ENCODE results near the gene OR13J1. TPM values are rescaled to one million over a fixed set of nuclear protein-coding genes. Genes with fewer than 3 reads are reported as not detected.
"Not testable (repeated sequence)": the region's sequence is repeated elsewhere in the genome, so short reads cannot be mapped to it uniquely, and the experiment has no call there.

Gene OR13J1
- total RNA-seq, 1 experiment from 2014 or later, result not detected

- H3K9me3 ChIP-seq, result no peaks in the 10 kb centered on the region
- H3K27me3 ChIP-seq, result no peaks in the 10 kb centered on the region
- H3K4me3 ChIP-seq, result peak overlapping the region; percentile 56
- peak; percentile 88 for DNase-seq
- peaks cover 47% of the 10 kb centered on the region for H3K36me3 ChIP-seq
Measured at GRCh38 chr9:35906923-35907699, 36.9 kb upstream of the OR13J1 start.

- DNase-seq, result peak; percentile 100
- H3K27me3 ChIP-seq, result no peaks in the 10 kb centered on the region
- H3K9me3 ChIP-seq, result no peaks in the 10 kb centered on the region
- H3K4me3 ChIP-seq, result peak within 1 kb of the TSS; percentile 56
- H3K36me3 ChIP-seq, result peaks cover 37% of the 10 kb centered on the region
Measured at GRCh38 chr9:35905912-35906679, 35.9 kb upstream of the OR13J1 start, which contains the start of gene HRCT1. Gene HRCT1 (plus strand): TSS chr9:35906202. CDS start chr9:35906288, 86 bp downstream.

- H3K36me3 ChIP-seq, result peaks cover 28% of the 10 kb centered on the region
- peak overlapping the region; percentile 56 for H3K4me3 ChIP-seq
- no peaks in the 10 kb centered on the region for H3K9me3 ChIP-seq
- no peaks in the 10 kb centered on the region for H3K27me3 ChIP-seq
- peak; percentile 87 for DNase-seq
Measured at GRCh38 chr9:35905051-35905781, 35.0 kb upstream of the OR13J1 start.

- peaks cover 20% of the 10 kb centered on the region for H3K36me3 ChIP-seq
- DNase-seq, result no peak
- H3K4me3 ChIP-seq, result no peak overlapping the region
- H3K27me3 ChIP-seq, result no peaks in the 10 kb centered on the region
- H3K9me3 ChIP-seq, result no peaks in the 10 kb centered on the region
Measured at GRCh38 chr9:35904338-35904737, 34.1 kb upstream of the OR13J1 start.

- DNase-seq, result peak; percentile 31
- H3K4me3 ChIP-seq, result no peak overlapping the region
- no peaks in the 10 kb centered on the region for H3K9me3 ChIP-seq
- no peaks in the 10 kb centered on the region for H3K27me3 ChIP-seq
- H3K36me3 ChIP-seq, result peaks cover 7% of the 10 kb centered on the region; the same call in 1 of the 2 replicates
Measured at GRCh38 chr9:35903049-35903448, 32.8 kb upstream of the OR13J1 start.

- H3K9me3 ChIP-seq, result no peaks in the 10 kb centered on the region
- no peak overlapping the region for H3K4me3 ChIP-seq
- no peak for DNase-seq
- H3K36me3 ChIP-seq, result no peaks in the 10 kb centered on the region
- H3K27me3 ChIP-seq, result no peaks in the 10 kb centered on the region
Measured at GRCh38 chr9:35899021-35899420, 28.8 kb upstream of the OR13J1 start.

- no peak for DNase-seq
- Histone ChIP-seq H3K9me3 (no peaks in the 10 kb centered on the region), H3K4me3 (no peak overlapping the region), H3K27me3 (no peaks in the 10 kb centered on the region), H3K36me3 (no peaks in the 10 kb centered on the region)
Measured at GRCh38 chr9:35898337-35898736, 28.1 kb upstream of the OR13J1 start.

- not testable (repeated sequence) for H3K4me3 ChIP-seq, DNase-seq, H3K27me3 ChIP-seq, H3K36me3 ChIP-seq, H3K9me3 ChIP-seq
Measured at GRCh38 chr9:35897376-35898099, 27.3 kb upstream of the OR13J1 start.

- Histone ChIP-seq H3K27me3 (no peaks in the 10 kb centered on the region), H3K36me3 (no peaks in the 10 kb centered on the region), H3K4me3 (no peak overlapping the region), H3K9me3 (no peaks in the 10 kb centered on the region)
- DNase-seq, result no peak
Measured at GRCh38 chr9:35896570-35896969, 26.4 kb upstream of the OR13J1 start.

GRCh38 chr9:35892051-35892450 is 21.9 kb upstream of the OR13J1 start:
- no peaks in the 10 kb centered on the region for H3K27me3 ChIP-seq
- no peak overlapping the region for H3K4me3 ChIP-seq
- no peak for DNase-seq
- no peaks in the 10 kb centered on the region for H3K9me3 ChIP-seq
- no peaks in the 10 kb centered on the region for H3K36me3 ChIP-seq

GRCh38 chr9:35891646-35892045 is 21.4 kb upstream of the OR13J1 start:
- H3K36me3 ChIP-seq, result no peaks in the 10 kb centered on the region
- H3K9me3 ChIP-seq, result no peaks in the 10 kb centered on the region
- H3K27me3 ChIP-seq, result no peaks in the 10 kb centered on the region
- DNase-seq, result no peak
- H3K4me3 ChIP-seq, result no peak overlapping the region

- not testable (repeated sequence) for H3K4me3 ChIP-seq, H3K27me3 ChIP-seq, H3K36me3 ChIP-seq, DNase-seq, H3K9me3 ChIP-seq
Measured at GRCh38 chr9:35884908-35885307, 14.7 kb upstream of the OR13J1 start.

GRCh38 chr9:35882996-35883395 is 12.8 kb upstream of the OR13J1 start:
- H3K27me3 ChIP-seq, result no peaks in the 10 kb centered on the region
- H3K36me3 ChIP-seq, result no peaks in the 10 kb centered on the region
- no peak for DNase-seq

GRCh38 chr9:35882263-35882848 is 12.2 kb upstream of the OR13J1 start:
- H3K9me3 ChIP-seq, result no peaks in the 10 kb centered on the region; the same call in 1 of the 2 replicates
- peak overlapping the region; percentile 4; the same call in 1 of the 2 replicates for H3K4me3 ChIP-seq
- H3K36me3 ChIP-seq, result no peaks in the 10 kb centered on the region
- peak; percentile 88 for DNase-seq
- H3K27me3 ChIP-seq, result no peaks in the 10 kb centered on the region

More at GRCh38 chr9:35882996-35883395, 12.8 kb upstream of the OR13J1 start:
- Histone ChIP-seq H3K4me3 (no peak overlapping the region), H3K9me3 (no peaks in the 10 kb centered on the region)

GRCh38 chr9:35872505-35872904 is 2.3 kb upstream of the OR13J1 start:
- no peaks in the 10 kb centered on the region for H3K27me3 ChIP-seq
- H3K4me3 ChIP-seq, result no peak overlapping the region
- no peak for DNase-seq
- peaks cover 11% of the 10 kb centered on the region for H3K9me3 ChIP-seq
- no peaks in the 10 kb centered on the region for H3K36me3 ChIP-seq

- Histone ChIP-seq H3K27me3 (no peaks in the 10 kb centered on the region), H3K9me3 (peaks cover 5% of the 10 kb centered on the region), H3K4me3 (no peak overlapping the region), H3K36me3 (no peaks in the 10 kb centered on the region)
- DNase-seq, result peak; percentile 50
Measured at GRCh38 chr9:35871545-35871944, 1.3 kb upstream of the OR13J1 start.

All from MG63 (cell line).